ENCODE data around the gene HYAL1.
A peak's percentile ranks its signal among the peaks of the same experiment; 100 is the strongest.

Gene HYAL1

DNA sequence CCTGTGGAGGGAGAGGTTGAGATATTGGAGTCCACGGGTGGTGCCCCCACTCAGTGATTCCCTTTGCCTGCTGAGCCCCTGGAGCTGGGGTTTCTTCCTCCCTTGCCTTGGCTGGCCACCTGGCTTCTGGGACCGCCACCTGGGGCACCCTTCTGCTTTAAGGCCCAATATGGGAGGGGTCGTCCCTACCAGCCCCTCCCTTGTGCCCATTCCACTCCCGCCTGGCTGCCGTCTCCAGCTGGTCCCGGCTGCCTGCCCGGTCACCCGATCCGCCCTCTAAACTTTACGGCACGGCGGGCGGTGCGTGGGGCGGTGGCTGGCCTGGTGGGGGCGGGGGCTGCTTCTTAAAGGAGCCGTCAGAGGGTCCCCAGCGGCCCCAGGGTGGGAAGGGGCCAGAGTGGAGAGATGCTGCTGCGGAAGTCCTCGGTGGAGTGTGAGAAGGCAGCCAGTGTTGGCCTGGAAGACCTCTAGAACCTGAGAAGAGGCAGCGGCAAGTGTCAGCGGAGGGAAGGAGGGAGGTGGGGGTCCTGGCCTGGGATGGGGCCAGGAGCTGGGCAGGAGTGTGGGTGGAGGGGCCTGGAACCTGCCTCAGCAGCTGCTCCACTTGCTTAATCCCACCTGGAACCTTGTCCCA is 36.0 kb downstream of the HYAL1 start (continued):
- no peak for TF ChIP-seq KLF8 (tag by site-specific recombination; IDR thresholded peaks at IDR 0.05)
- no peak for TF ChIP-seq ZNF155 (tag by site-specific recombination; IDR thresholded peaks at IDR 0.05)
- TF ChIP-seq ZBTB8A (tag by site-specific recombination; IDR thresholded peaks at IDR 0.05): peak; percentile 56
- TF ChIP-seq ZNF571 (tag by site-specific recombination; IDR thresholded peaks at IDR 0.05): no peak
- TF ChIP-seq SCRT2 (tag by site-specific recombination; IDR thresholded peaks at IDR 0.05): peak; percentile 57; the same call in 1 of the 2 replicates
- peak; percentile 78 for TF ChIP-seq KLF7 (tag by site-specific recombination; IDR thresholded peaks at IDR 0.05; ENCODE audit: borderline replicate concordance)

DNA sequence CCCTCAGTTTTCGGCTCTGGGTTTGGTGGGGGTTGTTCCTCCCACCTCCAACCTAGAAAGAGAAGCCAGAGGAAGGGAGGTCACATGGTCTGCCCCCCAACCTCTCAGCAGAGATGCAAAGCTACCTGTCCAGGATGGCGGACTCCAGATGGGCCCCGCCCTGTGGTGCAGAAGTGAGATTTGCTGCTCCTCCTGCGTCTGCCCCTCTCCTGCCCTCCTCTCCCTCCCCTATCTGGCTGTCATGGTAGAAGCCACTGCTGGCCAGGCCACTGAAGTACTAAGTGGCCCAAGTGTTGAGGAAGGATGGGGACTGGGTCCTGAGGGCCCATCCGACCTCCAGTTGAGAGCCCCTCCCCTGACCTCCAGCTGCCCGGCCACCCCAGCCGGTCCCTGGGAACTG is 36.5 kb downstream of the HYAL1 start:
- ChIA-PET CTCF (interaction anchor here (0.7 to 1.8 kb wide), 4 partner anchors 20 to 1677 kb away, joined by 3 to 8 read pairs (median 4); no protein-coding TSS in a partner anchor), POLR2A (interaction anchor here (0.6 kb wide), 1 partner anchor 23 kb away, joined by 3 read pairs; no protein-coding TSS in a partner anchor)
- Histone ChIP-seq H3K27ac (ENCODE audit: extremely low read depth, low read depth, low read length) (no peak overlapping the region), H3K9me3 (ENCODE audit: control insufficient read depth, insufficient read depth, low read depth, low read length) (no peaks in the 10 kb centered on the region), H3K4me1 (ENCODE audit: control insufficient read depth, insufficient read depth, low read length) (peaks cover 3% of the 10 kb centered on the region; the same call in 1 of the 2 replicates), H3K36me3 (ENCODE audit: control insufficient read depth in 2 of 2, insufficient read depth in 1 of 2, low read length in 2 of 2) (no peaks in the 10 kb centered on the region), H3K4me3 (ENCODE audit: low read depth, low read length) (no peak overlapping the region)
- TF ChIP-seq ZNF501 (tag by site-specific recombination; IDR thresholded peaks at IDR 0.05): no peak
- TF ChIP-seq ZNF223 (tag by site-specific recombination; IDR thresholded peaks at IDR 0.05): no peak
- TF ChIP-seq ZNF510 (tag by site-specific recombination; IDR thresholded peaks at IDR 0.05; ENCODE audit: insufficient replicate concordance): no peak
- TF ChIP-seq ZNF274 (IDR thresholded peaks at IDR 0.05; ENCODE audit: low read length): no peak
- no peak for TF ChIP-seq ZNF274 (tag by site-specific recombination; IDR thresholded peaks at IDR 0.05; ENCODE audit: borderline replicate concordance)
- no peak for TF ChIP-seq ZNF707 (tag by site-specific recombination; IDR thresholded peaks at IDR 0.05)
- TF ChIP-seq, protein P1, sequence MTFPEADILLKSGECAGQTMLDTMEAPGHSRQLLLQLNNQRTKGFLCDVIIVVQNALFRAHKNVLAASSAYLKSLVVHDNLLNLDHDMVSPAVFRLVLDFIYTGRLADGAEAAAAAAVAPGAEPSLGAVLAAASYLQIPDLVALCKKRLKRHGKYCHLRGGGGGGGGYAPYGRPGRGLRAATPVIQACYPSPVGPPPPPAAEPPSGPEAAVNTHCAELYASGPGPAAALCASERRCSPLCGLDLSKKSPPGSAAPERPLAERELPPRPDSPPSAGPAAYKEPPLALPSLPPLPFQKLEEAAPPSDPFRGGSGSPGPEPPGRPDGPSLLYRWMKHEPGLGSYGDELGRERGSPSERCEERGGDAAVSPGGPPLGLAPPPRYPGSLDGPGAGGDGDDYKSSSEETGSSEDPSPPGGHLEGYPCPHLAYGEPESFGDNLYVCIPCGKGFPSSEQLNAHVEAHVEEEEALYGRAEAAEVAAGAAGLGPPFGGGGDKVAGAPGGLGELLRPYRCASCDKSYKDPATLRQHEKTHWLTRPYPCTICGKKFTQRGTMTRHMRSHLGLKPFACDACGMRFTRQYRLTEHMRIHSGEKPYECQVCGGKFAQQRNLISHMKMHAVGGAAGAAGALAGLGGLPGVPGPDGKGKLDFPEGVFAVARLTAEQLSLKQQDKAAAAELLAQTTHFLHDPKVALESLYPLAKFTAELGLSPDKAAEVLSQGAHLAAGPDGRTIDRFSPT (tag by site-specific recombination; IDR thresholded peaks at IDR 0.05): no peak
- no peak for TF ChIP-seq ZNF768 (tag by site-specific recombination; IDR thresholded peaks at IDR 0.05)
- TF ChIP-seq ZNF677 (tag by site-specific recombination; IDR thresholded peaks at IDR 0.05): no peak
- no peak for TF ChIP-seq ZBTB7A (tag by site-specific recombination; IDR thresholded peaks at IDR 0.05; ENCODE audit: low read depth)
- no peak for TF ChIP-seq ZBTB48 (tag by site-specific recombination; IDR thresholded peaks at IDR 0.05)
- no peak for TF ChIP-seq ZBTB10 (tag by site-specific recombination; IDR thresholded peaks at IDR 0.05)
- TF ChIP-seq ZNF48 (tag by site-specific recombination; IDR thresholded peaks at IDR 0.05): no peak
- TF ChIP-seq KLF10 (tag by site-specific recombination; IDR thresholded peaks at IDR 0.05): no peak
- TF ChIP-seq ZNF133 (tag by site-specific recombination; IDR thresholded peaks at IDR 0.05): no peak
- TF ChIP-seq, protein P2, sequence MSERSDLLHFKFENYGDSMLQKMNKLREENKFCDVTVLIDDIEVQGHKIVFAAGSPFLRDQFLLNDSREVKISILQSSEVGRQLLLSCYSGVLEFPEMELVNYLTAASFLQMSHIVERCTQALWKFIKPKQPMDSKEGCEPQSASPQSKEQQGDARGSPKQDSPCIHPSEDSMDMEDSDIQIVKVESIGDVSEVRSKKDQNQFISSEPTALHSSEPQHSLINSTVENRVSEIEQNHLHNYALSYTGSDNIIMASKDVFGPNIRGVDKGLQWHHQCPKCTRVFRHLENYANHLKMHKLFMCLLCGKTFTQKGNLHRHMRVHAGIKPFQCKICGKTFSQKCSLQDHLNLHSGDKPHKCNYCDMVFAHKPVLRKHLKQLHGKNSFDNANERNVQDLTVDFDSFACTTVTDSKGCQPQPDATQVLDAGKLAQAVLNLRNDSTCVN (tag by site-specific recombination; optimal IDR thresholded peaks at IDR 0.05): no peak
